ENCODE data around the gene CES1. TPM values are rescaled to one million over a fixed set of nuclear protein-coding genes. Genes with fewer than 3 reads are reported as not detected.

Gene CES1
- total RNA-seq (2022; extraction: Qiagen RNA extraction; ENCODE audit: low read depth), result 29.2 to 44.5 TPM (median 35.1 TPM) in 5 replicates

DNA sequence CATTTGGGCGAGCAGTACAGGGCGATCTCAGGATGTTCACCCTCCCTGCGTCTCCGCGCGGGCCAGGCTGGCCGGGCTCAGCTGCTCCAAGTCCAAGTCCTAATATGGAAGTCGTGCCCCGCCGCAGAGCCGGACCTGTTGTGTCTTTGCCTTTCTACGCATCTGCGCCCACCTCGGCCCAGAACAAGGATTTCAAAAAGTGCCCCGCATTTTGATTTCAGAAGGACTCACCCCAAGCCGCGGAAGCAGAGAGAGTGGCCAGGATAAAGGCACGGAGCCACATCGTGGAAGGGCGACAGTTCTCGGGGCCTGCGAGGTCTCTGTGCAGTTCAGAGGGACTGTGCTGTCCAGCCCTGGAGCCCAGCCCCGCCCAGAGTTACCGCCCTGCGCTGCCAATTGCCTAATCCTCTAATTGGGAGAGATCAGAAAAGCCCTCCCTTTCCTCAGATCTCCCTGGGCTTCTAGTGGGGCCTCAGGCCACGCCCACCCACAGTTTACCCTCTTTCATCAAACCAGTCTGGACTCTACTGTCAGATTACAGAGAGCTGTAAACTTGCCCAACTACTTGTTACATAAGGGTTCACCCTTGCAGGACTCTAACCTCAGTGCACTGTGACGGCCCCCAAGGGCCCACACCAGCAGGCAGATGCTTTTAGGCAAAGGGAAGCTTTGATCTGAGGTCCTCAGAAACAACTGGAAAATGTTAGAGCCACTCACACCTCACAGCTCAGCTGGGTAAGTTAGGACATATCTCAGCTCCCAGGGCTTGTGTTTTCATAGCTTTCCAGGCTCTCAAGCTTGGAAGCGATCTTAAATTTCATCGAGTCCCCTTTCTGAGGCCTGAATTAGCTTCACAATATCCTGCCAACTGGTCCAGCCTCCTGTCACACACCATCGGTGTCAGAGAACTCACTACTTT lies at the start of gene CES1:
Gene CES1 (minus strand): TSS at position 324 of the 919 bp plus-strand sequence. CDS start 41 bp downstream, at position 283.

DNA sequence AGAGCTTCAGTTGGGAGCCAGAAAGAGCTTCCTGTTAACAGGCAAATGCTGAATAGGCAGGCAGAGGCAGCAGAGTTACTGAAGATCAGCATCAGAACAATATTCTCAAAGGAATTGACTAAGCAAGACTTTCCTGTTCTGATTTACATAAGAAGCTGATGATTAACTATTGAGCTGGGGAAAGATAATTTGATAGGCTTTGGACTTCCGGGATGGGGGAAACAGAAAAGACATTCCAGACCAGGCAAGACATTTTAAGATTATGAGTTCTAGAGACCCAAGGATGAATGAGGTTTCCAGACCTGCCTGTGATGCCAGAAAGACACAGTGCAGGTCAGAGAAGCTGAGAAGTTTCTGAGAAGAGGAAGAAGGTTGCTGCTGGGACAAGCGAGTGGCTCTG lies 42.4 kb upstream of the CES1 start, which contains the start of gene CES5A:
Gene CES5A (minus strand): TSS at position 101 of the 400 bp plus-strand sequence. CDS start 152 bp downstream, outside the sequence.

Other genes starting within 250 kb of the CES1 start
- gene SLC6A2, start 177.1 kb downstream of the CES1 start, total RNA-seq (2022; extraction: Qiagen RNA extraction; ENCODE audit: low read depth), result 0.05 TPM in 2 of 5 replicates, not detected in the others
- gene CES5A, start 42.3 kb upstream of the CES1 start, total RNA-seq (2022; extraction: Qiagen RNA extraction; ENCODE audit: low read depth), result 0.03 TPM in 1 of 5 replicates, not detected in the others